KMS-11 (cell line): ENCODE measurements around the gene MTHFR.

Experiments used
- H2AFZ ChIP-seq: fragments of 200-600 bp; sonication (generic); 2 replicates; pipeline ENCODE4 v1.6.1; 2016; ENCODE audit warnings: antibody characterized with exemption, mixed run types, low read depth
- H3K27ac ChIP-seq: fragments of 200-600 bp; sonication (generic); 2 replicates; pipeline ENCODE4 v1.6.1; 2016; ENCODE audit warnings: mild to moderate bottlenecking, mixed run types
- H3K27me3 ChIP-seq: fragments of 200-600 bp; sonication (generic); 2 replicates; pipeline ENCODE4 v1.6.1; 2017; ENCODE audit warnings: mild to moderate bottlenecking, low read depth, mixed run types, moderate library complexity; ENCODE audit not compliant: insufficient read depth
- H3K36me3 ChIP-seq: fragments of 200-600 bp; sonication (generic); 2 replicates; pipeline ENCODE4 v1.6.1; 2017; ENCODE audit warnings: mild to moderate bottlenecking, mixed run types; ENCODE audit not compliant: insufficient read depth
- H3K4me1 ChIP-seq: fragments of 200-600 bp; sonication (generic); 2 replicates; pipeline ENCODE4 v1.6.1; 2016; ENCODE audit warnings: mild to moderate bottlenecking, low read depth, mixed run types; ENCODE audit not compliant: poor library complexity, severe bottlenecking
- H3K4me2 ChIP-seq: fragments of 200-600 bp; sonication (generic); 2 replicates; pipeline ENCODE4 v1.7.0; 2016; ENCODE audit warnings: mild to moderate bottlenecking, mixed run types
- H3K4me3 ChIP-seq: fragments of 200-600 bp; sonication (generic); IDR thresholded peaks from 2 replicates; pipeline ENCODE4 v1.6.1; 2017; ENCODE audit warnings: low read depth, low read length, mixed read lengths; ENCODE audit not compliant: insufficient read depth
- H3K79me2 ChIP-seq: fragments of 200-600 bp; sonication (generic); 2 replicates; pipeline ENCODE4 v1.6.1; 2016; ENCODE audit warnings: low read depth, mixed run types; ENCODE audit not compliant: insufficient read depth
- H3K9ac ChIP-seq: fragments of 200-600 bp; sonication (generic); 2 replicates; pipeline ENCODE4 v1.6.1; 2016; ENCODE audit warnings: mild to moderate bottlenecking, mixed run types
- H4K20me1 ChIP-seq: fragments of 200-600 bp; sonication (generic); 2 replicates; pipeline ENCODE4 v1.6.1; 2016; ENCODE audit warnings: mild to moderate bottlenecking, mixed run types; ENCODE audit not compliant: insufficient read depth
- TF ChIP-seq, protein P1 (sequence below): fragments of 200-600 bp; sonication (generic); conservative IDR thresholded peaks from 2 replicates; pipeline ENCODE4 v1.6.1; 2017; ENCODE audit warnings: low read depth, mild to moderate bottlenecking, antibody characterized with exemption, low read length, moderate library complexity, mixed read lengths

The MTHFR gene

DNA sequence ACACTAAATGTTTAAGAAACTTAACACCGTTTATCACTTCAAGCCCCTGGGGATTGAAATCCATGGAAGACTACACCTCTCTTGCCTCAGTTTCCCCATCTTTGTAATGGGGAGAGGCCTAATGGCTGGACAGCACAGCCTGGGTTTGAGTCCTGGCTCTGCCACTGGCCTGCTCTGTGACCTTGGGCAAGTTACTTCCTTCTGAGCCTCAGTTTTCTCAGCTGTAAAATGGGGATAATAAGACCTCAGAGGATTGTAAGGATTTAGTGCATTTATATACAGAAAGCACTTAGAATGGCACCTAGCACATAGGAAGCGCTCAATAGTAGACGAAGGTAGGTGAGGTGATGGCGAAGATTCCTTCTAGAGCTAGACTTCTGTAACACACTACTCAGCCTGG lies 64.3 kb downstream of the MTHFR start:
- no peaks in the 10 kb centered on the region for H3K79me2 ChIP-seq
- no peak overlapping the region for H3K4me3 ChIP-seq
- TF ChIP-seq, protein P1, sequence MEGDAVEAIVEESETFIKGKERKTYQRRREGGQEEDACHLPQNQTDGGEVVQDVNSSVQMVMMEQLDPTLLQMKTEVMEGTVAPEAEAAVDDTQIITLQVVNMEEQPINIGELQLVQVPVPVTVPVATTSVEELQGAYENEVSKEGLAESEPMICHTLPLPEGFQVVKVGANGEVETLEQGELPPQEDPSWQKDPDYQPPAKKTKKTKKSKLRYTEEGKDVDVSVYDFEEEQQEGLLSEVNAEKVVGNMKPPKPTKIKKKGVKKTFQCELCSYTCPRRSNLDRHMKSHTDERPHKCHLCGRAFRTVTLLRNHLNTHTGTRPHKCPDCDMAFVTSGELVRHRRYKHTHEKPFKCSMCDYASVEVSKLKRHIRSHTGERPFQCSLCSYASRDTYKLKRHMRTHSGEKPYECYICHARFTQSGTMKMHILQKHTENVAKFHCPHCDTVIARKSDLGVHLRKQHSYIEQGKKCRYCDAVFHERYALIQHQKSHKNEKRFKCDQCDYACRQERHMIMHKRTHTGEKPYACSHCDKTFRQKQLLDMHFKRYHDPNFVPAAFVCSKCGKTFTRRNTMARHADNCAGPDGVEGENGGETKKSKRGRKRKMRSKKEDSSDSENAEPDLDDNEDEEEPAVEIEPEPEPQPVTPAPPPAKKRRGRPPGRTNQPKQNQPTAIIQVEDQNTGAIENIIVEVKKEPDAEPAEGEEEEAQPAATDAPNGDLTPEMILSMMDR: no peak
- no peaks in the 10 kb centered on the region for H3K36me3 ChIP-seq
- H3K4me1 ChIP-seq: peaks cover 19% of the 10 kb centered on the region
- H3K4me2 ChIP-seq: no peak overlapping the region
- no peak overlapping the region for H3K9ac ChIP-seq
- H2AFZ ChIP-seq: no peak overlapping the region
- H3K27ac ChIP-seq: no peak overlapping the region
- no peaks in the 10 kb centered on the region for H3K27me3 ChIP-seq
- H4K20me1 ChIP-seq: no peaks in the 10 kb centered on the region

- Histone ChIP-seq H3K4me1 (peaks cover 21% of the 10 kb centered on the region), H3K27me3 (no peaks in the 10 kb centered on the region), H3K36me3 (no peaks in the 10 kb centered on the region), H3K4me2 (no peak overlapping the region), H3K27ac (no peak overlapping the region), H3K79me2 (no peaks in the 10 kb centered on the region), H2AFZ (no peak overlapping the region), H3K4me3 (no peak overlapping the region), H3K9ac (no peak overlapping the region), H4K20me1 (no peaks in the 10 kb centered on the region)
- TF ChIP-seq, protein P1: no peak
Measured at GRCh38 chr1:11740258-11741192, 65.2 kb downstream of the MTHFR start.

DNA sequence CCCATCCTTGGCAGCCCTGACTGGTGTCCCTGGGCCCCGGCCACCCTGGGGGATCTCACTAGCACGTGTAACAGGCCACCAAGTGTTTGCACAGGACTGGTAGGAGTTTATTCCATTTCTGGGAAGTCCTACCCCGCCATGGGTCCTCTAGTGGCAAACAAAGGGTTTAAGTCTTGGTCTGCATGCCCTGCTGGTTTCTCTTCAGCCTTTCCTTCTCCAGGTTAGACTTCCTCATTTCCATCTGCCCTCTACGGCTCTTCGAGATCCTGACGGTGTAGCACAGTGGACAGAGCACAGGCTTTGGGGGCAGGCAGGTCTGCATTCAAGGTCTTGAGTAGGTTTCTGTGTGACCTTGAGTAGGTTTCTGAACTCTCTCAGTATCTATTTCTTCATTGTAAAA lies 67.0 kb downstream of the MTHFR start:
- TF ChIP-seq, protein P1: no peak
- no peaks in the 10 kb centered on the region for H3K27me3 ChIP-seq
- H3K79me2 ChIP-seq: no peaks in the 10 kb centered on the region
- no peaks in the 10 kb centered on the region for H3K36me3 ChIP-seq
- no peak overlapping the region for H3K4me3 ChIP-seq
- no peak overlapping the region for H2AFZ ChIP-seq
- H3K4me2 ChIP-seq: no peak overlapping the region
- H3K4me1 ChIP-seq: peaks cover 22% of the 10 kb centered on the region
- H4K20me1 ChIP-seq: no peaks in the 10 kb centered on the region
- no peak overlapping the region for H3K27ac ChIP-seq
- H3K9ac ChIP-seq: no peak overlapping the region

GRCh38 chr1:11738096-11738495 lies 67.7 kb downstream of the MTHFR start:
- Histone ChIP-seq H2AFZ (no peak overlapping the region), H3K4me2 (no peak overlapping the region), H3K27ac (no peak overlapping the region), H3K9ac (no peak overlapping the region), H3K4me3 (no peak overlapping the region), H3K4me1 (peaks cover 22% of the 10 kb centered on the region), H4K20me1 (no peaks in the 10 kb centered on the region), H3K79me2 (no peaks in the 10 kb centered on the region), H3K27me3 (no peaks in the 10 kb centered on the region), H3K36me3 (no peaks in the 10 kb centered on the region)
- TF ChIP-seq, protein P1: no peak
